NCI-H2227 treated with DMSO at 0.1 percent for 48 hours (cell line): ENCODE results near the gene EPO.
"Not testable (repeated sequence)": the region's sequence is repeated elsewhere in the genome, so short reads cannot be mapped to it uniquely, and the experiment has no call there.

Source experiments
- DNase-seq: peaks from one replicate; lab custom pipeline; 2025; lab: John Stamatoyannopoulos, UW

The EPO gene

DNA sequence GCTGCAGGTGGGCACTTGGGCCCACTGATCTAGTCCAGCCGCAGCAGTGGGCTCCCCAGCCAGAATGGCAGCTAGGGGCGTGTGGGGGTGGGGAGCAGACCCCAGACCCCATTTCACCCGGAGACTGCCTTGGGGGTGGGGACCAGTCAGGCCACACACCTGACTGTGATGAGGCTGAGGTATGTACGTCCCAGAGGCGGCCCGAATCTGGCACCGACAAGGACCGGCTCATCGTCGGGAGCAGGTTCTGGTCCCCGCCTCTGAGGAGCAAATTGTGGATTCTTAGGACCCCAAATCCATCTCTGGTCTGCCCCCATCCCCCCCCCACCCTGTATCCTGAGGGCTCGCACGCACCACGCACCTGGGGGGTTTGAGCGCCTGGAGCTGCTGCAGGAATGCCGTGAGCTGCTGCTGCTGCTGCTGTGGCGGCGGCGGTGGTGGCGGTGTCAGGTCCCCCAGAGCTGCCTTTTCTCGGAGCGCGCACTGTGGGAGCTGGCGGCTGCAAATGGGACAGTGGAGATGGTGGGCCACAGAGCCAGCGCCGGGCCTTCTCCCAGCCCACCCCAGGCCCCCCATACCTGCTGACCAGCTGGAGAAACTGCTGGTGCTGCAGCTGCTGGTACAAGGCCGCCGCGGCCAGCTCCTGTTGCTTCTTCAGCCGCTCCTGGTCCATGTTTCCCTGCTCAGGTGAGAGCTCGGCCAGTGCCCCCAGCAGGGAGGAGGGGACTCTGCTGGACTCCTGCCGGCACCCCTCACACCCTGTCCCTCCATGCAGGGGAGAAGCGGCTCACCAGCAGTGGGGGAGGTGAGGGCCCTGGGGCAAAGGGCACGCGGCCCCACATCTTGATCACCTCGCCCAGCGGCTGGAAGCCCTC, 36.4 kb upstream of the EPO start:
- no peak for DNase-seq

- no peak for DNase-seq
Observed at GRCh38 chr7:100684534-100685042, 35.7 kb upstream of the EPO start.

- DNase-seq: no peak
Observed at GRCh38 chr7:100685049-100685605, 35.1 kb upstream of the EPO start.

GRCh38 chr7:100685631-100686145, 34.6 kb upstream of the EPO start:
- no peak for DNase-seq

GRCh38 chr7:100686201-100686821, 34.0 kb upstream of the EPO start:
- DNase-seq: peak; percentile 84

GRCh38 chr7:100686822-100687211, 33.5 kb upstream of the EPO start:
- DNase-seq: no peak

DNA sequence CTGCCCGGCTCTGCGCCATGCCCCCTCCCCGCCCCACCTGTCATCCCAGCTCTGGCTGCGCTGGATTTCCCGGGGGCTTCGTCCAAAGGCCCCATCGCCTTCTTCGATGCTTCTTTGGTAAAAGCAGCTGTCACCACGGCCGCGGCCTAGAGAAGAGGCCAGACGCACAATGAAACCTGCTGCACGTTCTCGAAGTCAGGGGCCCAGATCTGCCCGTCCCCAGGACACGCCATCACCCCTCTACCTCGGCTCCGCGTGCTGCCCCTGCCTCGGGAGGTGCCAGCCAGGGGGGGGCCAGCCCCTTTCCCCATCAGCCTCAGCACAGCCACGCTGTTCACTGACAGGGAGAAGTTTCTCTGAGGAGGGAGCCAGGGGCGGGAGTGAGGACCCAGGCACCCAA, 33.0 kb upstream of the EPO start:
- DNase-seq: no peak

DNA sequence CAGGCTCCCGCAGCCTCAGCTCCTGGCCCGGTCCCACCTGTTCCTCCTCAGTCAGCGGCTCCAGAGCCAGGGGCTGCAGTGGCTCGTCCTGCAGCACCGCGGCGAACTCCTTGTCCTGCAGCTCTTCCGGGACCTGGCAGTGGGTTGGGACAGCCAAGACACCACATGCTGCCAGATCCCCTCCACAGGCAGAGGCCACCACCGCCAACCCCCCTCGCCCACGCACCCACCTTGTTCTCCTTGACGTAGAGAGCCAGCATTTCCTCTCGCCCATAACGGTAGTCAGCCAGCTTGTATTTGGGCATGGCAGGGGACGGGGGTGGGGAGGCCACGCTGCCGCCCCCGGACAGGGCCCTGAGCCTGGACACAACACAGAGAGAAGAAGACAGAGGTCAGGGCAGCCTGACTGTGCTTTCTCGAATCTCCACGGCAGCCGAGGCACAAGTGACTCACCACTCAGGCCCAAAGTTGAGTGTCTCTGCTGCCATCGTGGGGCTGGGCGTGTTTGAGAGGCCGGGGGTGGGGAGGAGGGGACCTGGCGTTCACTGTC, 32.4 kb upstream of the EPO start:
- no peak for DNase-seq

GRCh38 chr7:100688326-100688860, 31.9 kb upstream of the EPO start:
- DNase-seq: no peak

- DNase-seq: no peak
Observed at GRCh38 chr7:100689230-100690135, 30.8 kb upstream of the EPO start.

- peak; percentile 69 for DNase-seq
Observed at GRCh38 chr7:100691676-100692577, 28.3 kb upstream of the EPO start.

- DNase-seq: no peak
Observed at GRCh38 chr7:100692578-100692961, 27.7 kb upstream of the EPO start.

GRCh38 chr7:100693312-100694097, 26.8 kb upstream of the EPO start:
- no peak for DNase-seq

GRCh38 chr7:100694098-100694745, 26.0 kb upstream of the EPO start, which contains the start of gene GIGYF1:
Gene GIGYF1, minus strand, starts transcription at chr7:100694250. Its CDS starts 6,012 bp downstream, at chr7:100688238.
- peak; percentile 83 for DNase-seq

GRCh38 chr7:100696123-100696521, 24.1 kb upstream of the EPO start:
- no peak for DNase-seq

- no peak for DNase-seq
Observed at GRCh38 chr7:100699018-100699417, 21.2 kb upstream of the EPO start.

DNA sequence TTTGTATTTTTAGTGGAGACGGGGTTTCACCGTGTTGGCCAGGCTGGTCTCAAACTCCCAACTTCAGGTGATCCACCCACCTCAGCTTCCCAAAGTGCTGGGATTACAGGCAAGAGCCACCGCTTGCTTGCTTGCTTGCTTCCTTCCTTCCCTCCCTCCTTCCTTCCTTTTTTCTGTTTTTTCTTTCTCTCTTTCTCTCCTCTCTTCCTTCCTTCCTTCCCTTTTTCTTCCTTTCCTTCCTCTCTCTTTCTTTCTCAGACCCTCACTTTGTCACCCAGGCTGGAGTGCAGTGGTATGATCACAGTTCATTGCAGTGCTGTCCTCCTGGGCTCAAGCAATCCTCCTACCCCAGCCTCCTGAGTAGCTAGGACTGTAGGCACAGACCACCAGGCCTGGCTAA, 19.2 kb upstream of the EPO start:
- DNase-seq: not testable (repeated sequence)

GRCh38 chr7:100705320-100705752, 14.9 kb upstream of the EPO start:
- DNase-seq: peak; percentile 70
